WTC11 (cell line): Measurements from ENCODE around the gene TKFC. TPM values are rescaled to one million over a fixed set of nuclear protein-coding genes. Genes with fewer than 3 reads are reported as not detected.

Experiments
- ATAC-seq: fragments of 200-7000 bp; cut with Tn5 transposase; 2 replicates; pipeline ENCODE4 v1.10.0; 2021; ENCODE audit warnings: mild to moderate bottlenecking, moderate library complexity
- CTCF ChIA-PET: fragments of 300-600 bp; sonication (Branson Sonifier 250); formaldehyde crosslinking; loops from one replicate; lab custom pipeline; 2021; ENCODE audit warnings: antibody characterized with exemption; lab: Charles Lee
- POLR2A ChIA-PET: fragments of 350-600 bp; sonication (Branson Sonifier 250); formaldehyde crosslinking; loops from one replicate; lab custom pipeline; 2021; ENCODE audit warnings: antibody characterized with exemption; lab: Charles Lee
- DNase-seq: peaks from one replicate; pipeline ENCODE4 v3.0.0; 2021; ENCODE audit warnings: low spot score
- H3K27ac Mint-ChIP-seq: 2 replicates; pipeline ENCODE4 v1.8.0; 2021; ENCODE audit warnings: mixed read lengths
- H3K27me3 Mint-ChIP-seq: 2 replicates; pipeline ENCODE4 v1.8.0; 2021; ENCODE audit warnings: low read depth, mild to moderate bottlenecking, moderate library complexity, mixed read lengths
- H3K36me3 Mint-ChIP-seq: 2 replicates; pipeline ENCODE4 v1.8.0; 2021; ENCODE audit warnings: mixed read lengths
- H3K4me1 Mint-ChIP-seq: 2 replicates; pipeline ENCODE4 v1.8.0; 2022; ENCODE audit warnings: mixed read lengths
- H3K4me3 Mint-ChIP-seq: 2 replicates; pipeline ENCODE4 v1.8.0; 2021; ENCODE audit warnings: mild to moderate bottlenecking, moderate library complexity, mixed read lengths
- H3K9me3 Mint-ChIP-seq: 2 replicates; pipeline ENCODE4 v1.8.0; 2021; ENCODE audit warnings: mixed read lengths
- ETV6 ChIP-seq: sonication (generic); formaldehyde crosslinking; IDR thresholded peaks from 2 replicates; pipeline ENCODE4 v1.8.1; 2022; ENCODE audit warnings: mild to moderate bottlenecking, missing genetic modification reagents
- NFATC4 ChIP-seq: fragments of 250-450 bp; sonication (Bioruptor Pico); IDR thresholded peaks from 2 replicates; pipeline ENCODE4 v1.9.0; 2021; ENCODE audit warnings: mild to moderate bottlenecking
- NR1H2 ChIP-seq: sonication (generic); formaldehyde crosslinking; IDR thresholded peaks from 2 replicates; pipeline ENCODE4 v1.9.0; 2021; ENCODE audit warnings: mild to moderate bottlenecking, moderate library complexity, missing genetic modification reagents
- NR2C2 ChIP-seq: sonication (generic); formaldehyde crosslinking; IDR thresholded peaks from 2 replicates; pipeline ENCODE4 v1.8.0; 2022; ENCODE audit warnings: mild to moderate bottlenecking, missing genetic modification reagents
- OVOL2 ChIP-seq: fragments of 250-450 bp; sonication (Bioruptor Pico); IDR thresholded peaks from 2 replicates; pipeline ENCODE4 v1.9.0; 2021; ENCODE audit warnings: mild to moderate bottlenecking, borderline replicate concordance
- PRRX2 ChIP-seq: fragments of 250-450 bp; sonication (Bioruptor Pico); IDR thresholded peaks from 2 replicates; pipeline ENCODE4 v1.8.0; 2021; ENCODE audit warnings: mild to moderate bottlenecking
- TEAD4 ChIP-seq: sonication (generic); formaldehyde crosslinking; IDR thresholded peaks from 2 replicates; pipeline ENCODE4 v1.8.0; 2022; ENCODE audit warnings: mild to moderate bottlenecking, missing genetic modification reagents
- USF2 ChIP-seq: sonication (generic); formaldehyde crosslinking; IDR thresholded peaks from 2 replicates; pipeline ENCODE4 v1.8.1; 2023; ENCODE audit warnings: mild to moderate bottlenecking, missing genetic modification reagents, moderate library complexity
- ZBTB43 ChIP-seq: sonication (generic); formaldehyde crosslinking; IDR thresholded peaks from 2 replicates; pipeline ENCODE4 v1.8.1; 2023; ENCODE audit warnings: mild to moderate bottlenecking, missing genetic modification reagents
- ZMAT4 ChIP-seq: fragments of 250-450 bp; sonication (Bioruptor Pico); IDR thresholded peaks from 2 replicates; pipeline ENCODE4 v1.9.0; 2021; ENCODE audit warnings: mild to moderate bottlenecking
- ZNF138 ChIP-seq: sonication (generic); formaldehyde crosslinking; conservative IDR thresholded peaks from 2 replicates; pipeline ENCODE4 v1.8.1; 2022; ENCODE audit warnings: mild to moderate bottlenecking, moderate library complexity, missing genetic modification reagents
- ZNF263 ChIP-seq: sonication (generic); formaldehyde crosslinking; IDR thresholded peaks from 2 replicates; pipeline ENCODE4 v1.8.1; 2022; ENCODE audit warnings: low read depth, mild to moderate bottlenecking, moderate library complexity, missing genetic modification reagents
- ZNF317 ChIP-seq: sonication (generic); formaldehyde crosslinking; IDR thresholded peaks from 2 replicates; pipeline ENCODE4 v1.8.1; 2023; ENCODE audit warnings: low read depth, mild to moderate bottlenecking, moderate library complexity, missing genetic modification reagents, borderline replicate concordance
- total RNA-seq: library from RNA; stranded (reverse); gene quantifications from 3 replicates; pipeline ENCODE4 v1.2.3, GENCODE V29; 2021
- TF ChIP-seq, protein P1 (sequence below): sonication (generic); formaldehyde crosslinking; IDR thresholded peaks from 2 replicates; pipeline ENCODE4 v1.8.0; 2022; ENCODE audit warnings: mild to moderate bottlenecking, missing genetic modification reagents
- TF ChIP-seq, protein P2 (sequence below): fragments of 250-450 bp; sonication (Bioruptor Pico); IDR thresholded peaks from 2 replicates; pipeline ENCODE4 v1.9.0; 2021; ENCODE audit warnings: moderate library complexity, mild to moderate bottlenecking, inconsistent platforms, borderline replicate concordance
- TF ChIP-seq, protein P3 (sequence below): sonication (generic); formaldehyde crosslinking; IDR thresholded peaks from 2 replicates; pipeline ENCODE4 v1.8.1; 2023; ENCODE audit warnings: mild to moderate bottlenecking, missing genetic modification reagents
- TF ChIP-seq, protein P4 (sequence below): sonication (generic); formaldehyde crosslinking; IDR thresholded peaks from 2 replicates; pipeline ENCODE4 v1.8.0; 2022; ENCODE audit warnings: mild to moderate bottlenecking, missing genetic modification reagents

TKFC gene
- total RNA-seq, 1 experiment from 2014 or later, result 86.8 TPM

GRCh38 chr11:61347916-61348461 lies 15.0 kb downstream of the TKFC start:
- Mint-ChIP-seq H3K4me3 (no peak overlapping the region), H3K9me3 (no peaks in the 10 kb centered on the region), H3K27me3 (no peaks in the 10 kb centered on the region), H3K4me1 (no peaks in the 10 kb centered on the region), H3K27ac (peak overlapping the region; percentile 16; the same call in 1 of the 2 replicates), H3K36me3 (peaks cover 9% of the 10 kb centered on the region)
- no peak for DNase-seq
- ATAC-seq, result peak; percentile 40; the same call in 1 of the 2 replicates
- POLR2A ChIA-PET, result interaction anchor here (1.0 to 1.4 kb wide), 3 partner anchors 10 to 44 kb away, joined by 3 to 7 read pairs (median 4); partner anchors contain the start of genes CYB561A3, TMEM138 and TMEM216
- CTCF ChIA-PET, result interaction anchor here (1.1 to 2.9 kb wide), 3 partner anchors 12 to 38 kb away, joined by 3 to 21 read pairs (median 8); partner anchors contain the start of gene TMEM138
- TF ChIP-seq OVOL2 (CRISPR knock-in tag), result no peak

GRCh38 chr11:61349189-61349751 lies 16.2 kb downstream of the TKFC start:
- ChIA-PET POLR2A (interaction anchor here (1.4 kb wide), 1 partner anchor 13 kb away, joined by 7 read pairs; the partner anchor contains the start of genes CYB561A3 and TMEM138), CTCF (interaction anchor here (0.7 to 2.9 kb wide), 4 partner anchors 13 to 177 kb away, joined by 3 to 21 read pairs (median 6); no protein-coding TSS in a partner anchor)
- DNase-seq (no peak), ATAC-seq (no peak)
- Mint-ChIP-seq H3K4me1 (no peaks in the 10 kb centered on the region), H3K9me3 (no peaks in the 10 kb centered on the region), H3K27ac (no peak overlapping the region), H3K36me3 (peaks cover 15% of the 10 kb centered on the region), H3K4me3 (no peak overlapping the region), H3K27me3 (no peaks in the 10 kb centered on the region)
- no peak for TF ChIP-seq NR2C2 (CRISPR knock-in tag)
- TF ChIP-seq, protein P1, sequence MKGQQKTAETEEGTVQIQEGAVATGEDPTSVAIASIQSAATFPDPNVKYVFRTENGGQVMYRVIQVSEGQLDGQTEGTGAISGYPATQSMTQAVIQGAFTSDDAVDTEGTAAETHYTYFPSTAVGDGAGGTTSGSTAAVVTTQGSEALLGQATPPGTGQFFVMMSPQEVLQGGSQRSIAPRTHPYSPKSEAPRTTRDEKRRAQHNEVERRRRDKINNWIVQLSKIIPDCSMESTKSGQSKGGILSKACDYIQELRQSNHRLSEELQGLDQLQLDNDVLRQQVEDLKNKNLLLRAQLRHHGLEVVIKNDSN (CRISPR knock-in tag), result no peak

GRCh38 chr11:61349916-61350315 lies 16.9 kb downstream of the TKFC start:
- POLR2A ChIA-PET, result no interaction called here
- no peak for DNase-seq
- ATAC-seq, result no peak
- no peak overlapping the region for H3K27ac Mint-ChIP-seq
- H3K4me1 Mint-ChIP-seq, result no peaks in the 10 kb centered on the region
- no peaks in the 10 kb centered on the region for H3K27me3 Mint-ChIP-seq
- peaks cover 15% of the 10 kb centered on the region for H3K36me3 Mint-ChIP-seq
- CTCF ChIA-PET, result interaction anchor here (2.9 kb wide), 2 partner anchors 14 to 36 kb away, joined by 8 to 21 read pairs; no protein-coding TSS in a partner anchor
- no peaks in the 10 kb centered on the region for H3K9me3 Mint-ChIP-seq
- TF ChIP-seq USF2 (CRISPR knock-in tag) (no peak), ZNF317 (CRISPR knock-in tag) (no peak), PRRX2 (no peak)
- TF ChIP-seq, protein P2, sequence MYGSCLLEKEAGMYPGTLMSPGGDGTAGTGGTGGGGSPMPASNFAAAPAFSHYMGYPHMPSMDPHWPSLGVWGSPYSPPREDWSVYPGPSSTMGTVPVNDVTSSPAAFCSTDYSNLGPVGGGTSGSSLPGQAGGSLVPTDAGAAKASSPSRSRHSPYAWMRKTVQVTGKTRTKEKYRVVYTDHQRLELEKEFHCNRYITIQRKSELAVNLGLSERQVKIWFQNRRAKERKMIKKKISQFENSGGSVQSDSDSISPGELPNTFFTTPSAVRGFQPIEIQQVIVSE (CRISPR knock-in tag), result no peak
- TF ChIP-seq, protein P3, sequence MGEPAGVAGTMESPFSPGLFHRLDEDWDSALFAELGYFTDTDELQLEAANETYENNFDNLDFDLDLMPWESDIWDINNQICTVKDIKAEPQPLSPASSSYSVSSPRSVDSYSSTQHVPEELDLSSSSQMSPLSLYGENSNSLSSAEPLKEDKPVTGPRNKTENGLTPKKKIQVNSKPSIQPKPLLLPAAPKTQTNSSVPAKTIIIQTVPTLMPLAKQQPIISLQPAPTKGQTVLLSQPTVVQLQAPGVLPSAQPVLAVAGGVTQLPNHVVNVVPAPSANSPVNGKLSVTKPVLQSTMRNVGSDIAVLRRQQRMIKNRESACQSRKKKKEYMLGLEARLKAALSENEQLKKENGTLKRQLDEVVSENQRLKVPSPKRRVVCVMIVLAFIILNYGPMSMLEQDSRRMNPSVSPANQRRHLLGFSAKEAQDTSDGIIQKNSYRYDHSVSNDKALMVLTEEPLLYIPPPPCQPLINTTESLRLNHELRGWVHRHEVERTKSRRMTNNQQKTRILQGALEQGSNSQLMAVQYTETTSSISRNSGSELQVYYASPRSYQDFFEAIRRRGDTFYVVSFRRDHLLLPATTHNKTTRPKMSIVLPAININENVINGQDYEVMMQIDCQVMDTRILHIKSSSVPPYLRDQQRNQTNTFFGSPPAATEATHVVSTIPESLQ (CRISPR knock-in tag), result no peak
- TF ChIP-seq, protein P4, sequence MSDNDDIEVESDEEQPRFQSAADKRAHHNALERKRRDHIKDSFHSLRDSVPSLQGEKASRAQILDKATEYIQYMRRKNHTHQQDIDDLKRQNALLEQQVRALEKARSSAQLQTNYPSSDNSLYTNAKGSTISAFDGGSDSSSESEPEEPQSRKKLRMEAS (CRISPR knock-in tag), result no peak
- no peak overlapping the region for H3K4me3 Mint-ChIP-seq

DNA sequence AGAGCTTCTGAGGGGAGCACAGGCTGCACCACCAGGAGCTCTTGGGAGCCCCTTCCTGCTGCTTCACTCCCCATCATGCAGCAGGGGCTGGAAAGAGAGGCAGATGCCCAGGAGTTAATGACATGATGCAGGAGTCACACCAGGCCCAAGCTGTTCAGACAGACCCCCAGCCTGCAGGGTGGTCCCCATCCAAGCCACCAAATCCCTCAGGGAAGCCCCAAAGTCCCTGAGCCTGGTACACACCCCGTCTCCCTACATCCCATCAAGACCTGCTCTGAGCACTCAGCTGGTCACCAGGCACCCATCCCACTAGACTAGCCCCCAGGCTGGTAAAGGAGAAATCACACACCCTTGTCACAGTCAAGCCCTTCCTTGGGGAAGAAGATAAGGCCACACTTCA lies 17.3 kb downstream of the TKFC start:
- Mint-ChIP-seq H3K4me3 (no peak overlapping the region), H3K9me3 (no peaks in the 10 kb centered on the region), H3K4me1 (no peaks in the 10 kb centered on the region), H3K27me3 (no peaks in the 10 kb centered on the region)
- ChIA-PET POLR2A (no interaction called here), CTCF (interaction anchor here (2.9 kb wide), 1 partner anchor 36 kb away, joined by 8 read pairs; no protein-coding TSS in a partner anchor)
- ATAC-seq, result no peak
- TF ChIP-seq NFATC4, result no peak
- TF ChIP-seq TEAD4 (CRISPR knock-in tag), result no peak
- no peak for TF ChIP-seq ZBTB43 (CRISPR knock-in tag)
- no peak for TF ChIP-seq ETV6 (CRISPR knock-in tag)
- no peak for TF ChIP-seq ZNF263 (CRISPR knock-in tag)
- no peak for TF ChIP-seq ZMAT4 (CRISPR knock-in tag)
- no peak for TF ChIP-seq ZNF138 (CRISPR knock-in tag)
- no peak for TF ChIP-seq USF2 (CRISPR knock-in tag)
- no peak for TF ChIP-seq NR1H2 (CRISPR knock-in tag)
- TF ChIP-seq, all 79 proteins: peak for 0
- peaks cover 15% of the 10 kb centered on the region for H3K36me3 Mint-ChIP-seq
- DNase-seq, result no peak
- no peak overlapping the region for H3K27ac Mint-ChIP-seq
